ENCODE data around the gene LAMC1.

GRCh38 chr1:182984621-182985020 is 38.6 kb upstream of the LAMC1 start:
- TF ChIP-seq POLR2A (IDR thresholded peaks at IDR 0.05; ENCODE audit: low read depth, low read length) (no peak), POLR2AphosphoS5 (IDR thresholded peaks at IDR 0.05; ENCODE audit: low read depth, low read length) (no peak), TAF1 (IDR thresholded peaks at IDR 0.05; ENCODE audit: borderline replicate concordance, low read depth, low read length) (no peak)

Measured in GM12892 (cell line).